CD4-positive, alpha-beta memory T cell (primary cell): ENCODE measurements around the gene TMPRSS7. TPM values are rescaled to one million over a fixed set of nuclear protein-coding genes. Genes with fewer than 3 reads are reported as not detected.

Source experiments
- CTCF ChIA-PET: fragments of 350-600 bp; sonication (Branson Sonifier 250); formaldehyde crosslinking; loops from one replicate; lab custom pipeline; 2021; ENCODE audit warnings: inconsistent platforms; ENCODE audit not compliant: partially characterized antibody; lab: Charles Lee
- POLR2A ChIA-PET: fragments of 350-600 bp; sonication (Branson Sonifier 250); formaldehyde crosslinking; loops from one replicate; lab custom pipeline; 2021; ENCODE audit not compliant: partially characterized antibody; lab: Charles Lee
- DNase-seq, 5 donors: peaks; one replicate each; pipeline versions ENCODE4 v3.0.0 to v3.0.0-alpha.2; 2020 to 2022; ENCODE audit warnings: mixed read lengths in 1 of 5
- H3K27ac ChIP-seq: one replicate; pipeline ENCODE4 v1.7.0; 2013; ENCODE audit warnings: low read depth, low read length
- H3K27me3 ChIP-seq: 2 replicates; pipeline ENCODE4 v1.7.0; 2013; ENCODE audit warnings: mild to moderate bottlenecking, low read length, moderate library complexity; ENCODE audit not compliant: insufficient read depth
- H3K36me3 ChIP-seq: 2 replicates; pipeline ENCODE4 v1.7.0; 2013; ENCODE audit warnings: mild to moderate bottlenecking, low read length, moderate library complexity; ENCODE audit not compliant: insufficient read depth
- H3K4me1 ChIP-seq: 2 replicates; pipeline ENCODE4 v1.7.0; 2013; ENCODE audit warnings: mild to moderate bottlenecking, low read length, moderate library complexity; ENCODE audit not compliant: insufficient read depth
- H3K4me3 ChIP-seq, 2 donors: one replicate each; pipeline ENCODE4 v1.7.0; 2013; ENCODE audit warnings: low read length in 2 of 2, mild to moderate bottlenecking in 1 of 2
- H3K9me3 ChIP-seq, 2 donors: one replicate each; pipeline ENCODE4 v1.7.0; 2013; ENCODE audit warnings: low read length in 2 of 2, control low read depth in 1 of 2; ENCODE audit not compliant: control insufficient read depth in 1 of 2
- H3K27ac Mint-ChIP-seq, 7 donors: one replicate each; pipeline ENCODE4 v1.8.0; 2020 to 2021; ENCODE audit warnings: mixed read lengths in 7 of 7, mild to moderate bottlenecking in 6 of 7, inconsistent platforms in 3 of 7, moderate library complexity in 3 of 7
- H3K27me3 Mint-ChIP-seq, 2 donors: one replicate each; pipeline ENCODE4 v1.8.0; 2020 to 2021; ENCODE audit warnings: mixed read lengths in 2 of 2
- H3K36me3 Mint-ChIP-seq, 2 donors: one replicate each; pipeline ENCODE4 v1.8.0; 2020 to 2021; ENCODE audit warnings: mixed read lengths in 2 of 2, inconsistent platforms in 1 of 2, mild to moderate bottlenecking in 1 of 2
- H3K4me1 Mint-ChIP-seq, 4 donors: one replicate each; pipeline ENCODE4 v1.8.0; 2020 to 2021; ENCODE audit warnings: mixed read lengths in 4 of 4, mild to moderate bottlenecking in 1 of 4
- H3K4me3 Mint-ChIP-seq, 8 donors: one replicate each; pipeline ENCODE4 v1.8.0; 2020 to 2021; ENCODE audit warnings: mixed read lengths in 8 of 8, mild to moderate bottlenecking in 7 of 8, moderate library complexity in 6 of 8, inconsistent platforms in 3 of 8
- H3K9me3 Mint-ChIP-seq, 8 donors: one replicate each; pipeline ENCODE4 v1.8.0; 2020 to 2021; ENCODE audit warnings: mixed read lengths in 8 of 8, mild to moderate bottlenecking in 5 of 8, inconsistent platforms in 3 of 8, moderate library complexity in 1 of 8
- intact Hi-C: fragments of 100-400 bp; cut with micrococcal nuclease; formaldehyde crosslinking; loops from one replicate; pipeline ENCODE4 v1.15.1; 2023
- polyA plus RNA-seq, 2 donors: library from polyadenylated mRNA; unstranded; fragments of 300-500 nt; fragmentation: Illumina TruSeq; gene quantifications; one replicate each; pipeline ENCODE4 v1.2.3, GENCODE V29; 2021
- total RNA-seq, 2 experiments: library from RNA; stranded (reverse); gene quantifications; one replicate each; pipeline ENCODE4 v1.2.3, GENCODE V29; 2021

The TMPRSS7 gene
- total and polyA plus RNA-seq, 4 experiments from 2014 or later = 0.15 to 0.26 (median 0.26) TPM; not detected in 1

DNA sequence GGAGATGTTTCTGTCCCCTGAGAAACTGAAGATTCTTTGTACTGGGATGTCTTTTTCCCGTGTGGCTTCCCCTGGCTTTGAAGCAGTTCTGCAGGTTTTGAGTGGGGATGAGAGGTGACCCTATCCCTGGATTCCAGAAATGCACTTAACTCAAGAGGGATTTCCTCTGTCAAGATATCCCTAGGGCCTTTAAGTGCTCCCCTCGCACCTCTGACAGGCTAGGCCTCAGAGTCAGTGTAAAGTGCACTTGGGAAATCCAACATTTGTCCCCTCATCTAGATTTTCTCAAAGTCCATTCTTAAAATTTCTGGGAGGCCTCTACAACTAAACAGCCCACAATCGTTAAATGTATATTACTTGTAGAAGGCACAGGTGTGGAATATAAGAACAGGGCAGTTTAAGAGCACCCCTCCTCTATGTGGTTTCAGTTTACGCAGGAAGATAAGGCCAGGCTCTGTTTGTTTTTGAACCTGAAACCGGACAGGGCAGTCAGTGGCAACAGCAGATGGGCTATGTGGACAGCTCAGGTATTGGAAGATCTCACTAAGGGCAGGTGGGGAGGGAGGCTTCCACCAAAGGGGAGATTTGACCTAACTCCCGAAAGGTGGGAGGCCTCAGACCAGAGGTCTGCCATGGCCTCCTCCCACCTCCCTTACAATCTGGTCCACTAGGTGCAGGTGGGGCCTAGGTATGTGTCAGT, 56.5 kb downstream of the TMPRSS7 start:
- peaks cover 15 to 46% (median 32%) of the 10 kb centered on the region in 4 donors for H3K4me1 Mint-ChIP-seq
- H3K4me3 Mint-ChIP-seq = no peak overlapping the region
- no peak overlapping the region for H3K27ac Mint-ChIP-seq
- peaks cover 0 to 9% of the 10 kb centered on the region in 2 donors for H3K27me3 Mint-ChIP-seq
- H3K4me1 ChIP-seq = peaks cover 25% of the 10 kb centered on the region
- intact Hi-C loops = no loop called here
- no peaks in the 10 kb centered on the region for H3K9me3 Mint-ChIP-seq
- no peak overlapping the region for H3K4me3 ChIP-seq
- CTCF ChIA-PET = interaction anchor here (2.4 kb wide), 1 partner anchor 16 kb away, joined by 6 read pairs; no protein-coding TSS in a partner anchor
- H3K36me3 ChIP-seq = no peaks in the 10 kb centered on the region
- H3K27me3 ChIP-seq = no peaks in the 10 kb centered on the region
- POLR2A ChIA-PET = no interaction called here
- no peaks in the 10 kb centered on the region for H3K9me3 ChIP-seq
- DNase-seq = no peak
- no peak overlapping the region for H3K27ac ChIP-seq
- H3K36me3 Mint-ChIP-seq = no peaks in the 10 kb centered on the region

DNA sequence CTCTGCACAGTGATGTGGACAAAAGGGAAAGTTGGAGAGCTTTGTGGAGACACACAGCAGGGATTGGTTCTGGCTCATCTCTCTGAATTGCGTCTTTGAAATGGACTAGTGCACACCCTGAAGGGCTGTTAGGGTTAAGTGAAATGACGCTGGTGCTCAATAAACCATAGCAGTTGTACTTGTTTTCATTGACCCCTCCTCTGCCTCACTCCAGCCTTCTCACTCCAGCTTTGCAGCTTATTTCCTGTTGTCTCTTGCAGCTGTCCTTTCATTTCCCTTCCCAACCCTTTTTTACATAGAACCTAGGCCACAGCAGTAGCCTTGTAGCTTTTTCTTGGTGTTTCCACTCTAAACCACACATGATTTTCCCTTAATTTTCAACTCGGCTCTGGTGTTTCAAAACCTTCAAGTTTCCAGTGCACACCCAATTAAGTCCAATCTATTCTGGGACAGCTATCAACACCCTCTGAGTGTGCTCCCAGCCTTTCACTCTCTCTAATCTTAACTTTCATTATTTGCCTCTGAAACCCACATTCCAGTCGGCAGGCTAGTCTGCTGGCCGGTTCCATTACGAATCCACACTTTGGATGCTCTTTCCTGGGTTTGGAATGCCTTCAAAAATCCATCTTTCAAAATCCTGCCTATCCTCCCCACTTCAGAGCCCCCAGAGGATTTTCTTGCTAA, 58.1 kb downstream of the TMPRSS7 start:
- Mint-ChIP-seq H3K9me3 (no peaks in the 10 kb centered on the region), H3K36me3 (no peaks in the 10 kb centered on the region), H3K4me1 (peaks cover 13 to 30% (median 21%) of the 10 kb centered on the region in 4 donors), H3K27me3 (peaks cover 0 to 9% of the 10 kb centered on the region in 2 donors), H3K4me3 (no peak overlapping the region), H3K27ac (peak overlapping the region in 2 of 7 donors; percentile 23 to 35)
- no peak overlapping the region for H3K27ac ChIP-seq
- POLR2A ChIA-PET = interaction anchor here (1.8 kb wide), 1 partner anchor 20 kb away, joined by 4 read pairs; no protein-coding TSS in a partner anchor
- CTCF ChIA-PET = interaction anchor here (1.6 to 2.4 kb wide), 2 partner anchors 15 to 19 kb away, joined by 6 read pairs; no protein-coding TSS in a partner anchor
- no peak for DNase-seq
- no peaks in the 10 kb centered on the region for H3K9me3 ChIP-seq
- intact Hi-C loops = no loop called here
- H3K27me3 ChIP-seq = no peaks in the 10 kb centered on the region
- peaks cover 15% of the 10 kb centered on the region for H3K4me1 ChIP-seq
- H3K4me3 ChIP-seq = no peak overlapping the region
- H3K36me3 ChIP-seq = no peaks in the 10 kb centered on the region

DNA sequence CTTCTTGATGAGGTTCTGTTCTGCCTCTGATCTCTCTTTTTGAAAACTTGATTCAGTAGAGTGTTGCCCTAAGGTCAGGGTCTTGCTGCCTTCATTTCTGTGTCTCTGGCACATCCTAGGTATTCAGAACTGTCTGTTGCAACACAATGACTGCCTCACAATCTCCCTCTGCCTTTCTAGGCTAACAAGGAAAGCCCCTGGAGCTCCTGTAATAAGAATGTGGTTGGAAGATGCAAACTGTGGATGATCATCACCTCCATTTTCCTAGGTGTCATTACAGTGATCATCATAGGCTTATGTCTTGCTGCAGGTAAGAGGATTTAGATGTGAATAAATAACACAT, 58.6 kb downstream of the TMPRSS7 start:
- no peak overlapping the region for H3K4me3 ChIP-seq
- H3K27me3 ChIP-seq = no peaks in the 10 kb centered on the region
- H3K36me3 ChIP-seq = no peaks in the 10 kb centered on the region
- DNase-seq = no peak
- Mint-ChIP-seq H3K9me3 (no peaks in the 10 kb centered on the region), H3K4me3 (no peak overlapping the region), H3K36me3 (no peaks in the 10 kb centered on the region), H3K4me1 (peaks cover 13 to 25% (median 21%) of the 10 kb centered on the region in 4 donors), H3K27me3 (peaks cover 0 to 9% of the 10 kb centered on the region in 2 donors), H3K27ac (peak overlapping the region in 1 of 7 donors; percentile 35)
- POLR2A ChIA-PET = interaction anchor here (1.8 kb wide), 1 partner anchor 21 kb away, joined by 4 read pairs; no protein-coding TSS in a partner anchor
- H3K27ac ChIP-seq = no peak overlapping the region
- peaks cover 15% of the 10 kb centered on the region for H3K4me1 ChIP-seq
- intact Hi-C loops = no loop called here
- CTCF ChIA-PET = interaction anchor here (1.0 to 2.4 kb wide), 3 partner anchors 14 to 21 kb away, joined by 5 to 6 read pairs (median 6); no protein-coding TSS in a partner anchor
- no peaks in the 10 kb centered on the region for H3K9me3 ChIP-seq

GRCh38 chr3:112095731-112096130, 61.2 kb downstream of the TMPRSS7 start:
- H3K4me3 ChIP-seq = no peak overlapping the region
- peaks cover 0 to 7% of the 10 kb centered on the region in 2 donors for H3K27me3 Mint-ChIP-seq
- peaks cover 10% of the 10 kb centered on the region for H3K4me1 ChIP-seq
- H3K4me1 Mint-ChIP-seq = peaks cover 10 to 17% (median 15%) of the 10 kb centered on the region in 4 donors
- no peak overlapping the region for H3K27ac ChIP-seq
- H3K27me3 ChIP-seq = no peaks in the 10 kb centered on the region
- intact Hi-C loops = no loop called here
- no peak overlapping the region for H3K27ac Mint-ChIP-seq
- H3K4me3 Mint-ChIP-seq = no peak overlapping the region
- CTCF ChIA-PET = no interaction called here
- no peak for DNase-seq
- no peaks in the 10 kb centered on the region for H3K36me3 Mint-ChIP-seq
- H3K36me3 ChIP-seq = no peaks in the 10 kb centered on the region
- no peaks in the 10 kb centered on the region for H3K9me3 ChIP-seq
- POLR2A ChIA-PET = no interaction called here
- H3K9me3 Mint-ChIP-seq = no peaks in the 10 kb centered on the region

GRCh38 chr3:112096176-112096575, 61.6 kb downstream of the TMPRSS7 start:
- Histone ChIP-seq H3K4me3 (no peak overlapping the region), H3K9me3 (no peaks in the 10 kb centered on the region), H3K4me1 (peaks cover 8% of the 10 kb centered on the region), H3K27ac (no peak overlapping the region), H3K36me3 (no peaks in the 10 kb centered on the region), H3K27me3 (no peaks in the 10 kb centered on the region)
- peaks cover 10 to 14% (median 12%) of the 10 kb centered on the region in 4 donors for H3K4me1 Mint-ChIP-seq
- H3K36me3 Mint-ChIP-seq = no peaks in the 10 kb centered on the region
- H3K27ac Mint-ChIP-seq = no peak overlapping the region
- intact Hi-C loops = no loop called here
- peaks cover 0 to 7% of the 10 kb centered on the region in 2 donors for H3K27me3 Mint-ChIP-seq
- no peaks in the 10 kb centered on the region for H3K9me3 Mint-ChIP-seq
- DNase-seq = no peak
- POLR2A ChIA-PET = no interaction called here
- CTCF ChIA-PET = no interaction called here
- no peak overlapping the region for H3K4me3 Mint-ChIP-seq

- H3K4me1 ChIP-seq = peaks cover 7% of the 10 kb centered on the region
- no peaks in the 10 kb centered on the region for H3K36me3 ChIP-seq
- H3K4me3 ChIP-seq = no peak overlapping the region
- POLR2A ChIA-PET = no interaction called here
- no peak overlapping the region for H3K27ac ChIP-seq
- CTCF ChIA-PET = interaction anchor here (1.9 kb wide), 1 partner anchor 14 kb away, joined by 8 read pairs; no protein-coding TSS in a partner anchor
- Mint-ChIP-seq H3K27ac (no peak overlapping the region), H3K4me1 (peaks cover 9 to 11% (median 10%) of the 10 kb centered on the region in 4 donors), H3K36me3 (no peaks in the 10 kb centered on the region), H3K9me3 (no peaks in the 10 kb centered on the region), H3K4me3 (no peak overlapping the region), H3K27me3 (peaks cover 0 to 7% of the 10 kb centered on the region in 2 donors)
- no peaks in the 10 kb centered on the region for H3K9me3 ChIP-seq
- no peak for DNase-seq
- intact Hi-C loops = no loop called here
- no peaks in the 10 kb centered on the region for H3K27me3 ChIP-seq
These were observed 62.8 kb downstream of the TMPRSS7 start for GRCh38 chr3:112097378-112097777.

DNA sequence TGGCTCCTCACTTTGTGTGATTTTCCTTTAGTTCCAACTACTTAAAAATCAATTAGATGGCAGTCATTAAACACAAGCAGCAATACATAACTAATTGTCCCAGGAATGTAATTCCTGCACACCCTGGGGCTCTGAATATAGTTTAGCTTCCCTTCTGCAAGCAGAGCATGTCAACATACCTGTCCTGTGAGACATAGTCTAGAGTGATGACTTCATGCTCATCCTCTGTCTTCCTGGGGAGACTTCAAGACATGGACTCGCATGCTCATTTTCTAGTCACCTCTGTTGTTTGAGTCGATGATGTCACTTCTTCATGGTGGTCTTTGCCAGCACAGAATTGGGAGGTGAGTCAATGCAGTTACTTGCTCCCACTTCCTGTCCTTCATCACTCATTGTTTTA, 67.4 kb downstream of the TMPRSS7 start:
- H3K4me3 ChIP-seq = no peak overlapping the region
- H3K4me1 ChIP-seq = no peaks in the 10 kb centered on the region
- POLR2A ChIA-PET = no interaction called here
- H3K36me3 ChIP-seq = no peaks in the 10 kb centered on the region
- CTCF ChIA-PET = no interaction called here
- H3K27me3 Mint-ChIP-seq = peaks cover 0 to 5% of the 10 kb centered on the region in 2 donors
- H3K36me3 Mint-ChIP-seq = peaks cover 0 to 4% of the 10 kb centered on the region in 2 donors
- H3K27me3 ChIP-seq = no peaks in the 10 kb centered on the region
- no peaks in the 10 kb centered on the region for H3K4me1 Mint-ChIP-seq
- H3K9me3 Mint-ChIP-seq = no peaks in the 10 kb centered on the region
- intact Hi-C loops = no loop called here
- H3K9me3 ChIP-seq = no peaks in the 10 kb centered on the region
- no peak overlapping the region for H3K4me3 Mint-ChIP-seq
- no peak for DNase-seq
- no peak overlapping the region for H3K27ac Mint-ChIP-seq
- no peak overlapping the region for H3K27ac ChIP-seq
